Thymus (tissue), 14 donors: ENCODE data around the gene SLC2A11. TPM values are rescaled to one million over a fixed set of nuclear protein-coding genes. Genes with fewer than 3 reads are reported as not detected.

Source experiments
- DNase-seq, 9 donors: peaks; one replicate each; pipeline ENCODE4 v3.0.0-alpha.2; 2013; ENCODE audit warnings: low spot score in 9 of 9, low read depth in 6 of 9, missing footprints in 1 of 9
- H3K27ac ChIP-seq, 2 donors: one replicate each; pipeline ENCODE4 v1.5.1; 2013; ENCODE audit warnings: control low read depth in 1 of 2, low read depth in 1 of 2, low read length in 1 of 2, mild to moderate bottlenecking in 1 of 2, moderate library complexity in 1 of 2
- H3K27me3 ChIP-seq, 2 donors: one replicate each; pipeline ENCODE4 v1.5.1; 2013; ENCODE audit warnings: low read length in 1 of 2; ENCODE audit not compliant: control insufficient read depth in 2 of 2, insufficient read depth in 1 of 2
- H3K36me3 ChIP-seq, 2 donors: one replicate each; pipeline ENCODE4 v1.5.1; 2013; ENCODE audit warnings: low read length in 1 of 2, mild to moderate bottlenecking in 1 of 2, moderate library complexity in 1 of 2; ENCODE audit not compliant: control insufficient read depth in 2 of 2, insufficient read depth in 2 of 2
- H3K4me1 ChIP-seq, 2 donors: one replicate each; pipeline ENCODE4 v1.5.1; 2013; ENCODE audit warnings: low read length in 2 of 2; ENCODE audit not compliant: control insufficient read depth in 2 of 2, insufficient read depth in 2 of 2
- H3K4me3 ChIP-seq, 2 donors: one replicate each; pipeline ENCODE4 v1.5.1; 2013; ENCODE audit warnings: low read length in 2 of 2, control low read depth in 1 of 2, mild to moderate bottlenecking in 1 of 2
- H3K9me3 ChIP-seq, 2 donors: one replicate each; pipeline ENCODE4 v1.5.1; 2013; ENCODE audit warnings: low read length in 1 of 2, mild to moderate bottlenecking in 1 of 2; ENCODE audit not compliant: control insufficient read depth in 2 of 2, insufficient read depth in 1 of 2
- WGBS: extraction: QIAGEN DNeasy Blood & Tissue Kit; methylation state at CpG from one replicate; pipeline ENCODE4 v1.1.7; 2013; 5-methylcytosine and 5-hydroxymethylcytosine counted together
- long read RNA-seq, 10 donors: transcript quantifications; one replicate each; lab custom pipeline, GENCODE V29; 2026
- polyA plus RNA-seq: library from polyadenylated mRNA; stranded (reverse); fragments of 200-250 nt; gene quantifications from one replicate; pipeline ENCODE4 v1.2.3, GENCODE V29; 2013
- total RNA-seq: library from RNA; stranded (reverse); fragments of 120-200 nt; gene quantifications from one replicate; pipeline ENCODE4 v1.2.4, GENCODE V29; 2013
- donor health status: healthy.

Gene SLC2A11
- total RNA-seq = 4.3 TPM
- 8.8 TPM for polyA plus RNA-seq
- long read RNA-seq, donor 1 = 0 reads
- long read RNA-seq, donor 2, partial matches to known transcripts = 0 of 1 reads
- long read RNA-seq, donor 2, other reads (novel, unspliced or antisense) = 0 of 1 reads
- long read RNA-seq, donor 3 = 0 reads
- long read RNA-seq, donor 4, partial matches to known transcripts = 0 of 1 reads
- long read RNA-seq, donor 4, other reads (novel, unspliced or antisense) = 0 of 1 reads
- long read RNA-seq, donor 5, partial matches to known transcripts = 0 of 2 reads
- long read RNA-seq, donor 5, other reads (novel, unspliced or antisense) = 0 of 2 reads
- long read RNA-seq, donor 6 = 0 reads
- long read RNA-seq, donor 7, partial matches to known transcripts = 0 of 1 reads
- long read RNA-seq, donor 7, other reads (novel, unspliced or antisense) = 0 of 1 reads
- long read RNA-seq, donor 8 = 0 reads
- long read RNA-seq, donor 9 = 0 reads
- long read RNA-seq, donor 10 = 0 reads

- Histone ChIP-seq H3K27me3 (peaks cover 12 to 17% of the 10 kb centered on the region in 2 donors), H3K27ac (peak within 1 kb of the TSS; percentile 69 to 74), H3K4me3 (peak within 1 kb of the TSS; percentile 64 to 77), H3K36me3 (no peaks in the 10 kb centered on the region), H3K4me1 (peaks cover 9 to 27% of the 10 kb centered on the region in 2 donors), H3K9me3 (peaks cover 0 to 4% of the 10 kb centered on the region in 2 donors)
- peak; percentile 83 to 96 (median 91) for DNase-seq
- WGBS = 2% methylated on average over 60 of the region's 60 CpGs
These were observed at the start of gene SLC2A11 for GRCh38 chr22:23857606-23858483. SLC2A11 (plus strand) TSS chr22:23857875; CDS start chr22:23858000, 125 bp downstream.

- Histone ChIP-seq H3K27me3 (no peaks in the 10 kb centered on the region), H3K4me3 (no peak overlapping the region), H3K27ac (no peak overlapping the region), H3K36me3 (peaks cover 30 to 43% of the 10 kb centered on the region in 2 donors), H3K4me1 (no peaks in the 10 kb centered on the region), H3K9me3 (peaks cover 0 to 3% of the 10 kb centered on the region in 2 donors)
- WGBS = 96% methylated on average over 4 of the region's 4 CpGs
- no peak for DNase-seq
These were observed 45.3 kb upstream of the SLC2A11 start for GRCh38 chr22:23812378-23812777.

GRCh38 chr22:23815541-23816155, 42.0 kb upstream of the SLC2A11 start:
- Histone ChIP-seq H3K9me3 (peaks cover 0 to 3% of the 10 kb centered on the region in 2 donors), H3K36me3 (peaks cover 56 to 59% of the 10 kb centered on the region in 2 donors), H3K27ac (no peak overlapping the region), H3K4me1 (no peaks in the 10 kb centered on the region), H3K4me3 (no peak overlapping the region), H3K27me3 (no peaks in the 10 kb centered on the region)
- DNase-seq = no peak
- WGBS = 94% methylated on average over 10 of the region's 10 CpGs

GRCh38 chr22:23816156-23816976, 41.3 kb upstream of the SLC2A11 start:
- Histone ChIP-seq H3K4me3 (no peak overlapping the region), H3K27me3 (no peaks in the 10 kb centered on the region), H3K4me1 (no peaks in the 10 kb centered on the region), H3K27ac (no peak overlapping the region), H3K9me3 (peaks cover 0 to 3% of the 10 kb centered on the region in 2 donors), H3K36me3 (peaks cover 60 to 62% of the 10 kb centered on the region in 2 donors)
- no peak for DNase-seq
- WGBS = 92% methylated on average over 18 of the region's 18 CpGs

- no peak for DNase-seq
- H3K27ac ChIP-seq = no peak overlapping the region
- H3K9me3 ChIP-seq = peaks cover 0 to 3% of the 10 kb centered on the region in 2 donors
- no peak overlapping the region for H3K4me3 ChIP-seq
- H3K27me3 ChIP-seq = no peaks in the 10 kb centered on the region
- H3K36me3 ChIP-seq = peaks cover 60 to 70% of the 10 kb centered on the region in 2 donors
- over 99% methylated on average over 6 of the region's 6 CpGs for WGBS
- H3K4me1 ChIP-seq = no peaks in the 10 kb centered on the region
These were observed 40.5 kb upstream of the SLC2A11 start for GRCh38 chr22:23817146-23817545.

- H3K36me3 ChIP-seq = peaks cover 69 to 83% of the 10 kb centered on the region in 2 donors
- WGBS = 96% methylated on average over 2 of the region's 2 CpGs
These were observed 39.1 kb upstream of the SLC2A11 start for GRCh38 chr22:23818541-23818940.

GRCh38 chr22:23820748-23821211, 36.9 kb upstream of the SLC2A11 start:
- peaks cover 81 to 95% of the 10 kb centered on the region in 2 donors for H3K36me3 ChIP-seq
- H3K4me3 ChIP-seq = no peak overlapping the region
- H3K27ac ChIP-seq = no peak overlapping the region
- no peak for DNase-seq
- H3K27me3 ChIP-seq = no peaks in the 10 kb centered on the region
- 59% methylated on average over 4 of the region's 4 CpGs for WGBS
- H3K4me1 ChIP-seq = no peaks in the 10 kb centered on the region
- peaks cover 0 to 3% of the 10 kb centered on the region in 2 donors for H3K9me3 ChIP-seq

More at GRCh38 chr22:23818541-23818940, 39.1 kb upstream of the SLC2A11 start:
- Histone ChIP-seq H3K27ac (no peak overlapping the region), H3K27me3 (no peaks in the 10 kb centered on the region), H3K9me3 (peaks cover 0 to 3% of the 10 kb centered on the region in 2 donors), H3K4me3 (no peak overlapping the region), H3K4me1 (no peaks in the 10 kb centered on the region)
- no peak for DNase-seq

GRCh38 chr22:23822101-23822671, 35.5 kb upstream of the SLC2A11 start:
- H3K4me3 ChIP-seq = no peak overlapping the region
- DNase-seq = no peak
- no peaks in the 10 kb centered on the region for H3K9me3 ChIP-seq
- H3K36me3 ChIP-seq = peaks cover 81 to 94% of the 10 kb centered on the region in 2 donors
- H3K4me1 ChIP-seq = peaks cover 0 to 2% of the 10 kb centered on the region in 2 donors
- no peak overlapping the region for H3K27ac ChIP-seq
- H3K27me3 ChIP-seq = no peaks in the 10 kb centered on the region
- 97% methylated on average over 6 of the region's 6 CpGs for WGBS
